GM18520 (cell line): ENCODE data around the gene HS1BP3.

Experiments used
- ATAC-seq: cut with Tn5 transposase; IDR thresholded peaks from one replicate; pipeline ENCODE4 v1.9.1; 2021; ENCODE audit not compliant: unreplicated experiment

The HS1BP3 gene

GRCh38 chr2:20604401-20604911, 46.4 kb downstream of the HS1BP3 start:
- ATAC-seq = no peak

- no peak for ATAC-seq
Measured at GRCh38 chr2:20603791-20604190, 47.1 kb downstream of the HS1BP3 start.

GRCh38 chr2:20602803-20603202, 48.1 kb downstream of the HS1BP3 start:
- no peak for ATAC-seq

GRCh38 chr2:20600756-20601325, 50.1 kb downstream of the HS1BP3 start:
- ATAC-seq = no peak

GRCh38 chr2:20599861-20600461, 50.9 kb downstream of the HS1BP3 start:
- no peak for ATAC-seq

GRCh38 chr2:20599001-20599600, 51.8 kb downstream of the HS1BP3 start:
- no peak for ATAC-seq

GRCh38 chr2:20597860-20598183, 53.1 kb downstream of the HS1BP3 start:
- no peak for ATAC-seq

- ATAC-seq = no peak
Measured at GRCh38 chr2:20596973-20597859, 53.7 kb downstream of the HS1BP3 start.

DNA sequence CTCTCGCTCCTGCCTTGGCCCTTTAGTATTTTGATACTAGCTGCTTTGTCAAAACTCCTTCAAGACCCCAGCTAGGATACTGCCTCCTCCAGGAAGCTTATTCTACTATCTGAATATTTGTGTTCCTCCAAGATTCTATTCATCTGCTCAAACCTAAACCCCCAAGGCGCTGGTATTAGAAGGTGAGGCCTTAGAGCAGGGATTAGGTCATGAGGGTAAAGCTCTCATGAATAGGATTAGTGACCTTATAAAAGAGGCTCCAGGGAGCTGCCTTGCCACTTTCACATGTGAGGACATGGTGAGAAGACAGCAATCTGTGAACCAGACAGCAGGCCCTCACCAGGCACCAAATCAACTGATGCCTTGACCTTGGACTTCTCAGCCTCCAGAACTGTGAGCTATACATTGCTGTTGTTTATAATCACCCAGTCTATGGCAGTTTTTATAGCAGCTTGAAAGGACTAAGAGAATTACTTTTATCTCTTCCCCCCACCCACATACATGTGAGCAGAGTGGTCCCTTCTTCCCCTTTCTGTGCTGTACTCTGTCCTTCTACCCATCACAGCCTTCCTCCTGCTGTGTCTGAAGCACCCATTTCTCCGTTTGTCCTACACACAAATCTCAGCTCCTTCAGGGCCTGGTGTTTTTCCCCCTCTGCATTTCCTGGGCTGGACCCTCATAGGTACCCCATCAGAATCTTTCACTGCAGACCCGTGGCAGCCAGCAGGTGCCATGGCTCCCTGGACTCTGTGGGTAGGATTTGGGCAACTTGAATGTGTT, 54.5 kb downstream of the HS1BP3 start:
- peak; percentile 0 for ATAC-seq

DNA sequence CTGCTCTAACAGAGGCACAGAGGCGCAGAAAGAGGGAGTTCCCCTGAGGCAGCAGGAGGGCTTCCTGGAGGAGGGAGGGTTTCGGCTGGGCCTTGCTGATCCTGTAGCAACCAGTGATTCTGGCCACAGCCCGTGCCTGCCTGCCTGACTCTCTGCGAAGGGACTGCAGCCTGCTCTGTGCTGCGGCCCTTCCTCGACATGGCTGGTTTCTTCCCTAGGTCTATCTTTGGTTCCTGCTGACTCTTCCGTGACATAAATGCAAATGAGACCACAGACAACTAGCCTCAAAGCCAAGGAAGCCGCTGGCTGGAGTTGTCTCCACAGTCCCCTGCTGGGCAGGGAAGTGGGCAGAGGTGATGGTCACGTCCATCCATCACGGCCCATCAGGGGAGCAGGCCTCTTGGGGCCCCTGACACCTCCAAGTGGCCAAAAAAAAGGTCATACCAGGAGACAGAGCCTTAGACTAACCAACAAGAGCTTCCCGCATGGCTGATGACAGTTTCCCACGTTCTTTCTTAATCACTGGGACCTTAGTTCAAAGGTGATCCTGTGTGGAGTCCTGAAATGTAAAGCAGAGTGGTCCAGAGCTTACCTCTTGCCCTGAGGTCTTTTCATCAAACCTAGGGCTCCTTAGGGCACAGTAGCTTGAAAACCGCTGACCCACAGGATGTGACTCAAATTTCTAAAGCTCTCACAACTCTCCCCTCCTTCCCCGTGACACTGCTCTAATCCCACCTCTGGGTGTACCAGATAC, 55.3 kb downstream of the HS1BP3 start:
- ATAC-seq = peak; percentile 87

DNA sequence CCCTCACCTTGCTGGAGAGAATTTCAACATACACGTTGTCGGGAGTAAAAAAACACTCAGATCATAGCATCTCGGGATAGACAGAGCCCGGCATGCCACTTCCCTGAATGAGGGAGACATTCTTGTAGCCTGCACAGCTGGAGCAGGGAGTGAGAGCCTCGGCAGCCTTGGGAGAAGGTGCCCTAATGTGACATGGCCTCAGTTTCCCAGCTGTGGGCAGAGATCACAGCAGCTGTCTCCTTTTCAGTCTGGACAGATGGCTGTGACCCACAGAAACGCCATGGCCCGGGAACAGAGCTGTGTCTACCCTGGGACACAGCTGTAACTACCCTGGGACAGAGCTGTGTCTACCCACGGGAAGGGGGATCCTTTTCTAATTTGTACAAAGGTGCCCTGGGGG, 55.9 kb downstream of the HS1BP3 start:
- ATAC-seq = no peak

DNA sequence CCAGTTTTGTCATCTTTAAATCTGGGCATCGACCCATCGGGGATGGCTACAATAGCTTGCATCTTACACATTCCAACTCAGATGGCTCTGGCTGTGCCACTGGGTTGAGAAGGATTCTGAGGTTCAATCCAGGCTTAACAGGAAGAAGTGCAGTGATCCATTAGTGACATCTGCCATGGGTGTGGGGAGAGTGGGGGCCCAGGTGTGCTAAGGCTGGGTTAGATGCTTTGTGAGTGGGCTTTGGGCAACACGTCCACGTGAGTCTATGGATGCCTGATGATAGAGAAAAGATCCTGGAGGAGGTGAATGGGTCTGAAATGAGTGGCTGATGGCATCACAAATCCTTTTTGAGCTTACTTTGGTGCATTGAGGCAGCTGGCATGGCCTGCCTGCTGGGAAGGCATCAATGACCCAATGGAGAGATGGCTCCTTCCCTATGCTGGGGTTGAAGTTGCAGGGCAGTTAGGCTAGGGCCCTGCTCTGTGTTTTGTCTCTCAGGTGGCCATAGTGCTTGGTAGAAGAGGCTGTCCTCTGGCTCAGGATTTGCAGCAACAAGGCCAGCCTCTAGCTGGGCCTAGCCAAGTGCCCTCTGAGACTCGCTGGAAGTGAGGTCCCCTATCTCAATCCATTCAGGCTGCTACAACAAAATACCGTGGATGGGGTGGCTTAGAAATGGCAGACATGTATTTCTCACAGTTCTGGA, 56.7 kb downstream of the HS1BP3 start:
- no peak for ATAC-seq

DNA sequence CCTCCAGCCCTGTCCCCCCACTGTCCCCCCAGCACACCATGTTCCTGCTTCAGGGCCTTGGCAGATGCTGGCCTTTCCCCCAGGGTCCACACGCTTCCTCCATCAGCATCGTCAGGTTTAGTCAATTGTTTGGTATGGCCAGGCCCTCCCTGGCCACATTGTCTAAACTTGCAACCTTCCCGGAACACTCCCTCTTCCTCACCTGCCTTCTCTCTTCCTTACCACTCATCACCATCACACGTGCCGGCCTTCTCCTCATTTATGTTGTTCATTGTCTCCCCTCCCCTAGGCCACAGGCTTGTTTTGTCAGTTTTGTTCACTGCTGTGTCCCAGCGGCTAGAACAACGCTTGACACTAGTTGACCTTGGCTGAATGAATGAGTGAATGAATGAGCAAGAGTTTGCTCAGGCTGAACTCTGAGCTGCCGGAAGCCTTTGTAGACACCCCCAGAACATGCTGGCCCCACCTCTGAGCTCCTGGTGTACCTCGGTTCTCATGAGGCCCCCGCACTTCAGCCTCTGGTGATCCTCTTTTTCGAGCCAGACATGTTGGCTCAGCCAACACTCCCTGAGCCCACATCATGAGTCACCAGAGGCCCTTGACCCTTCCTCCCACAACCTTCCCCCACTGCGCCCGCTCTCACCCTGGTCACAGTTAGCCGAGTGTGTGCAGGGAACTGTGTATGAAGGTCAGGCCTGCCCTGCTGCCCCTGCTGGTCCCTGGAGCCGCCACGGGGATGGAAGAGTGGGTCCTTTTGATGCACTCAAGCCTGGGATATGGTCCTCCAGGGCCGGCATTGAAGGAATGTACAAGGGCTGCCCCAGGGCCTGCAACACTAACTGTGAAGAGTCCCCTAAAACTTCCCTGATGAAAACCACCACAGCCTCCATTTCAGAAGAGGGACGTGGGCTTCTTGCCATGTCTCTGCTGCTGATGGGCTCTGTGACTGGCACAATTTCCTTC, 57.5 kb downstream of the HS1BP3 start:
- ATAC-seq = no peak

DNA sequence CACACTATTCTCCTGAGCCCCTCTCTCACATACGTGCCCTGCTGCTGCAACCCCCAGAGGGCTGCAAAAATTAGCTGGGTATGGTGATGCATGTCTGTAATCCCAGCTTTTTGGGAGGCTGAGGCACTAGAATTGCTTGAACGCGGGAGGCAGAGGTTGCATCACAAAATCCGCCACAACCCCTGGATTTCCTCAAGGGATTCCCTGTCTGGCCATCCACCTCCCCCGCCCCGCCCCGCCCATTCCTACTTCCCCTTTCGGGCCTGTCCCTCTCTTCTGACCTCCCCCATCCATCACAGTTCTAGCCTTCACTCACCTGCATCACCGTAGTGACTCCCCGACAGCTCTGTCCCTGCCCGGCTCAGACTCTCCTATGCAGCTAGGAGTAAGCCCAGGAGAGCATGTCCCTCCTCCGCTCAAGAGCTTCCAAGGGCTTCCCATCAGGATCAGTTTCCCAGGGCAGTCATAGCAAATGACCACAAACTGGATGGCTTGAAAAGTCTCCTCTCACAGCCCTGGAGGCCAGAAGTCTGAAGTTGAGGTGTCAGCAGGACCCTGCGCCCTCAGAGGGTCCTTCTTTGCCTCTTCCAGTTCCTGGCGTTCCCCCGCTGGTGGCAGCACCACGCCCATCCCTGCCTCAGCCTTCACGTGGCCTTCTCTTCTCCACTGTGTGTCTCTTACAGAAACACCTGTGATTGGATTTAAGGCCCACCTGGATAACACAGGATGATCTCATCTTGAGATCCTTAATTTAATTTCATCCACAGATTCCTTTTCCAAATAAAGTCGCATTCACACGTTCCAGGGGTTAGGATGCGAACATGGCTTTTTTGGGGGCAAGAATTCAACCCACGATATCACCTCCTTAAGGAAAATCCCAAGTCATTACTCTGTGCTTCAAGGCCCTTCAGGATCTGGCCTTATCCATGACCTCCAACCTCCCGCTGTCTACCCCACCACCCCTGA, 58.5 kb downstream of the HS1BP3 start:
- no peak for ATAC-seq

GRCh38 chr2:20590704-20591515, 60.0 kb downstream of the HS1BP3 start:
- no peak for ATAC-seq

GRCh38 chr2:20589975-20590703, 60.8 kb downstream of the HS1BP3 start:
- ATAC-seq = no peak
